Psoas muscle (tissue), 8 donors: ENCODE data around the gene CTR9. TPM values are rescaled to one million over a fixed set of nuclear protein-coding genes. Genes with fewer than 3 reads are reported as not detected.

Experiments
- ATAC-seq, 4 donors: fragments of 200-7000 bp; cut with Tn5 transposase; one replicate each; pipeline ENCODE4 v1.9.1; 2020; ENCODE audit warnings: moderate library complexity in 3 of 4, mild to moderate bottlenecking in 2 of 4
- DNase-seq, 2 donors: peaks; one replicate each; pipeline ENCODE4 v3.0.0-alpha.2; 2020
- H3K27ac ChIP-seq: fragments of 200-600 bp; one replicate; pipeline ENCODE4 v1.8.0; 2022
- H3K27me3 ChIP-seq, 3 donors: fragments of 200-600 bp in 1 of 3; one replicate each; pipeline versions ENCODE4 v1.6.1 to v1.8.0; 2013 to 2022; ENCODE audit warnings: low read length in 2 of 3, mild to moderate bottlenecking in 2 of 3, moderate library complexity in 1 of 3; ENCODE audit not compliant: insufficient read depth in 3 of 3
- H3K36me3 ChIP-seq, 2 donors: fragments of 200-600 bp in 1 of 2; one replicate each; pipeline versions ENCODE4 v1.6.1 to v1.8.0; 2013 to 2022; ENCODE audit warnings: low read depth in 1 of 2, mild to moderate bottlenecking in 1 of 2, moderate library complexity in 1 of 2; ENCODE audit not compliant: insufficient read depth in 1 of 2
- H3K4me1 ChIP-seq: fragments of 200-600 bp; one replicate; pipeline ENCODE4 v1.8.0; 2022
- H3K4me3 ChIP-seq: fragments of 200-600 bp; one replicate; pipeline ENCODE4 v1.8.0; 2022; ENCODE audit warnings: mild to moderate bottlenecking
- H3K9me3 ChIP-seq: fragments of 200-600 bp; one replicate; pipeline ENCODE4 v1.8.0; 2022
- WGBS, 3 donors: extraction: QIAGEN DNeasy Blood & Tissue Kit; methylation state at CpG; one replicate each; pipeline versions ENCODE4 v1.1.6 to v1.1.7; 2013; 5-methylcytosine and 5-hydroxymethylcytosine counted together
- intact Hi-C, 2 donors: fragments of 100-400 bp; cut with DNase I; formaldehyde crosslinking; loops; one replicate each; pipeline versions ENCODE4 v1.11.0 to v1.14.2; 2022
- polyA plus RNA-seq, 3 donors: library from polyadenylated mRNA; stranded (reverse); fragments of 200-250 nt; gene quantifications; one replicate each; pipeline ENCODE4 v1.2.3, GENCODE V29; 2013
- total RNA-seq, 4 donors: library from RNA; stranded (reverse); fragmentation: NEBNext Ultra II Directional in 2 of 4; extraction: Animal tissue kit (Norgen Biotek cat#: 25700) in 2 of 4; gene quantifications; one replicate each; pipeline versions ENCODE4 v1.2.1 to v1.2.4, GENCODE V29; 2021 to 2023
- TF ChIP-seq, protein P1 (sequence below): fragments of 200-600 bp; IDR thresholded peaks from one replicate; pipeline ENCODE4 v1.8.0; 2022; ENCODE audit warnings: antibody characterized with exemption
- donor health status: healthy with polysubstance abuse.
- donor health status: DM: no; HTN: no; CAD: no; lungs with moderate emphysema.
- donor health status: Bipolar disorder and iron deficiency.
- donor health status: healthy.
- donor health status: DM: yes; HTN: yes; CAD: no.
- donor health status: DM: no; HTN: no; CAD: no.
- donor health status: DM: no; HTN: no; CAD: no.
- donor health status: DM: yes; HTN: yes; CAD: no.

CTR9 gene
- total and polyA plus RNA-seq, 7 donors: 16.4 to 41.6 (median 22.4) TPM

DNA sequence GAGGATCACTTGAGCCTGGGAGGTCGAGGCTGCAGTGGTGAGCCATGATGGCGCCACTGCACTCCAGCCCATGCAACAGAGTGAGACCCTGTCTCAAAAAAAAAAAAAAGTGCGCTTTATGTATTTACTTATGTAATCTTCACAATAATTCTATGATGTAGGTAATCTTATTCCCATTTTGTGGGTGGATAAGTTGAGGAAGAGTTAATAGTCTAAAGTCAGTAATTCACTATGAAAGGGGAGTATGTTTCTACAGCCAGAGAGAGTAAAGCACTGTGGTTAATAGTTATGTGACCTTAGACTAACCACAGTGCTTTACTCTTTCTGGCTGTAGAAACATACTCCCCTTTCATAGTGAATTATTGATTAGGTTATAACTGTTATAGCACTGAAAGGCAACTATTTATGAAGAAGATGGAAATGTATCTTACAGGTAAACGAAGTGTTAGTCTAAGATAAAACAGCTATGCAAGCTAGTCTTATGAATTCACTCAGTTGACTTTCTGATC lies 11.9 kb downstream of the CTR9 start:
- intact Hi-C loops: loop anchor here in 1 of 2 donors (5.0 kb wide), 1 partner anchor 39 kb away; no protein-coding TSS in a partner anchor

DNA sequence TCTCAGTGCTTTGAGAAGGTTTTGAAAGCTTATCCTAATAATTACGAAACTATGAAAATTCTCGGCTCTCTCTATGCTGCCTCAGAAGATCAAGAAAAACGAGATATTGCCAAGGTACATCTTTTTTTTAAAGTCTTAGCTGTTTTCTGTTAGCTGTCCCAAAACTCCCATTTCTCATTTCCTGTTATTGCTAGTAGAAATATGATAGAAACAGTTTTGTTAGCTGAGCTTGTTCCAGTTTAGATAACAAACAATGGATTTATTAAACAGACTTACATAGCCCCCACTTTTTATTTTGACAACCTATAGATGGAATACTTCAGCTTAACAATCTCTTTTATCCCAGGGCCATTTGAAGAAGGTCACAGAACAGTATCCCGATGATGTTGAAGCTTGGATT lies 12.7 kb downstream of the CTR9 start:
- TF ChIP-seq, protein P1, sequence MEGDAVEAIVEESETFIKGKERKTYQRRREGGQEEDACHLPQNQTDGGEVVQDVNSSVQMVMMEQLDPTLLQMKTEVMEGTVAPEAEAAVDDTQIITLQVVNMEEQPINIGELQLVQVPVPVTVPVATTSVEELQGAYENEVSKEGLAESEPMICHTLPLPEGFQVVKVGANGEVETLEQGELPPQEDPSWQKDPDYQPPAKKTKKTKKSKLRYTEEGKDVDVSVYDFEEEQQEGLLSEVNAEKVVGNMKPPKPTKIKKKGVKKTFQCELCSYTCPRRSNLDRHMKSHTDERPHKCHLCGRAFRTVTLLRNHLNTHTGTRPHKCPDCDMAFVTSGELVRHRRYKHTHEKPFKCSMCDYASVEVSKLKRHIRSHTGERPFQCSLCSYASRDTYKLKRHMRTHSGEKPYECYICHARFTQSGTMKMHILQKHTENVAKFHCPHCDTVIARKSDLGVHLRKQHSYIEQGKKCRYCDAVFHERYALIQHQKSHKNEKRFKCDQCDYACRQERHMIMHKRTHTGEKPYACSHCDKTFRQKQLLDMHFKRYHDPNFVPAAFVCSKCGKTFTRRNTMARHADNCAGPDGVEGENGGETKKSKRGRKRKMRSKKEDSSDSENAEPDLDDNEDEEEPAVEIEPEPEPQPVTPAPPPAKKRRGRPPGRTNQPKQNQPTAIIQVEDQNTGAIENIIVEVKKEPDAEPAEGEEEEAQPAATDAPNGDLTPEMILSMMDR: no peak
- Histone ChIP-seq H3K27ac (no peak overlapping the region), H3K27me3 (no peaks in the 10 kb centered on the region), H3K4me3 (no peak overlapping the region), H3K36me3 (peaks cover 0 to 12% of the 10 kb centered on the region in 2 donors), H3K9me3 (no peaks in the 10 kb centered on the region), H3K4me1 (no peaks in the 10 kb centered on the region)
- intact Hi-C loops: loop anchor here in 1 of 2 donors (5.0 kb wide), 1 partner anchor 39 kb away; no protein-coding TSS in a partner anchor
- ATAC-seq (no peak), DNase-seq (no peak)
- 87 to 91% (median 88%) methylated on average over 4 of the region's 4 CpGs for WGBS, 3 donors

More for the DNA sequence above, 11.9 kb downstream of the CTR9 start:
- no peaks in the 10 kb centered on the region for H3K27me3 ChIP-seq
- peaks cover 0 to 12% of the 10 kb centered on the region in 2 donors for H3K36me3 ChIP-seq
- no peak overlapping the region for H3K4me3 ChIP-seq
- TF ChIP-seq, protein P1: no peak
- H3K27ac ChIP-seq: no peak overlapping the region
- 92 to 96% (median 94%) methylated on average over 4 of the region's 4 CpGs for WGBS, 3 donors
- H3K4me1 ChIP-seq: no peaks in the 10 kb centered on the region
- DNase-seq: no peak
- no peaks in the 10 kb centered on the region for H3K9me3 ChIP-seq
- ATAC-seq: no peak

DNA sequence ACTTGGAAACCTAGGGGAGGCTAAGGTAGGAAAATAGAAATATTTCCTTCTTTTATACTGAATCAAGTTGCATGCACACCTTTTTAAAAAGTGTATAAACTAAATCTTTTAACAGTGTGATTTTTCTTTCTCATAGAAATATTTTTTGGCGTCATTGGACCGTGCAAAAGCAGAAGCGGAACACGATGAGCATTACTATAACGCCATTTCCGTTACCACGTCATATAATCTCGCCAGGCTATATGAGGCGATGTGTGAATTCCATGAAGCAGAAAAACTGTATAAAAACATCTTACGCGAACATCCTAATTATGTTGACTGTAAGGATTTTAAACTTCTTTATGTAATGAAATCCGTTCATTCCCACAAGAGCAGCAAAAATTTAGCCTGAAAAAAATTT lies 13.4 kb downstream of the CTR9 start:
- Histone ChIP-seq H3K9me3 (no peaks in the 10 kb centered on the region), H3K27me3 (no peaks in the 10 kb centered on the region), H3K27ac (no peak overlapping the region), H3K36me3 (peaks cover 0 to 12% of the 10 kb centered on the region in 2 donors), H3K4me3 (no peak overlapping the region), H3K4me1 (no peaks in the 10 kb centered on the region)
- no peak for ATAC-seq
- WGBS, 3 donors: 86 to 96% (median 88%) methylated on average over 12 of the region's 12 CpGs
- intact Hi-C loops: loop anchor here in 1 of 2 donors (5.0 kb wide), 1 partner anchor 38 kb away; no protein-coding TSS in a partner anchor
- no peak for DNase-seq
- TF ChIP-seq, protein P1: no peak

DNA sequence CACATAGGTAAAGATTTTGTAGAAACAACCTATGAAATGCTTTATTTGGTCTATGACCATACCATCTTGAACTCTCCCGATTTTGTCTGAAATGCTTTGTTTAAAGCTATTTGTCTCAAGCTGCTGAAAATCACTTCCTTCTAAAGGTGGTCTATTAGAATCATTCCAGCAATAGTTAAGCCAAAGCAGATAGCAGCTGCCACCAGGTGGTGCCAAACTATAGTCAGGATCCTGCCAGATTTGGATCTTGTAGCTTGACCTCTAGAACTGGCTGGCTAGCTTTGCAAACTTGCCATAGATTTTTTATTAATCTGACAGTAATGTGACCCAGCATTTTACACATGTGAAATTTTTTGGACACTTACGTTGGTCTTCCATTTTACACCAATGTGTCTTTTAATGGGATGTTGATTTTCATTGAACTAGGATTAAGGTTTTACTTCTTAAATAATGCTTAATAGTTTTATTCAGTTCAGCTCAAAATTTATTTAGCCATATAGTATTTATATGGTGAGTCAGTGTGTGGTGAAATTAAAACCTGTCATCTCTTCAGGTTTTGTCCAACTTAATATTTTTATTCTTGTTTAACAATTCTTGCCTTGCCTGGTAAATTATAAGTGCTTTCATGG lies 19.7 kb downstream of the CTR9 start:
- intact Hi-C loops: no loop called here
- WGBS, 3 donors: 17 to 23% (median 23%) methylated on average over 2 of the region's 2 CpGs
- Histone ChIP-seq H3K27me3 (no peaks in the 10 kb centered on the region), H3K27ac (peak overlapping the region; percentile 76), H3K4me1 (peaks cover 15% of the 10 kb centered on the region), H3K4me3 (no peak overlapping the region), H3K36me3 (peaks cover 0 to 19% of the 10 kb centered on the region in 2 donors), H3K9me3 (no peaks in the 10 kb centered on the region)
- DNase-seq (peak; percentile 41 to 68), ATAC-seq (peak; percentile 81 to 91 (median 86))
- TF ChIP-seq, protein P1: peak; percentile 65
